GM18867 (cell line): ENCODE measurements around the gene CLEC3B.
A peak's percentile ranks its signal among the peaks of the same experiment; 100 is the strongest.
"Not testable (repeated sequence)": the region's sequence is repeated elsewhere in the genome, so short reads cannot be mapped to it uniquely, and the experiment has no call there.

Source experiments
- ATAC-seq: cut with Tn5 transposase; IDR thresholded peaks from one replicate; pipeline ENCODE4 v1.9.1; 2021; ENCODE audit warnings: mild to moderate bottlenecking, moderate library complexity; ENCODE audit not compliant: unreplicated experiment

The CLEC3B gene

DNA sequence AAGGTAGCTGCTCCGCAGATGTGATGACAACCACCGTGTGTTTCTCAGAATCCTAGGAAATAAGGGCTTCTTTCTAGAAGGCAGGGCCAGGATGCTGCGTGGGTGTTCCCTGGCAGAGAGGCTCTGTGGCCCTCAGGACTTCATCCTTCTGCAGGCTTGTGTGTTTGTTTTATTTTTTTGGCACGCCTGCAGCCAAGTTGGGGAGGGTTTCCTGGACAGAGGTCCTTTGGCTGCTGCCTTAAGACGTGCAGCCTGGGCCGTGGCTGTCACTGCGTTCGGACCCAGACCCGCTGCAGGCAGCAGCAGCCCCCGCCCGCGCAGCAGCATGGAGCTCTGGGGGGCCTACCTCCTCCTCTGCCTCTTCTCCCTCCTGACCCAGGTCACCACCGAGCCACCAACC lies at the start of gene CLEC3B:
Gene CLEC3B (plus strand): TSS at position 266 of the 400 bp plus-strand sequence. CDS start 60 bp downstream, at position 326.
- ATAC-seq = no peak

- no peak for ATAC-seq
These were observed 44.9 kb upstream of the CLEC3B start for GRCh38 chr3:44981220-44981619.

DNA sequence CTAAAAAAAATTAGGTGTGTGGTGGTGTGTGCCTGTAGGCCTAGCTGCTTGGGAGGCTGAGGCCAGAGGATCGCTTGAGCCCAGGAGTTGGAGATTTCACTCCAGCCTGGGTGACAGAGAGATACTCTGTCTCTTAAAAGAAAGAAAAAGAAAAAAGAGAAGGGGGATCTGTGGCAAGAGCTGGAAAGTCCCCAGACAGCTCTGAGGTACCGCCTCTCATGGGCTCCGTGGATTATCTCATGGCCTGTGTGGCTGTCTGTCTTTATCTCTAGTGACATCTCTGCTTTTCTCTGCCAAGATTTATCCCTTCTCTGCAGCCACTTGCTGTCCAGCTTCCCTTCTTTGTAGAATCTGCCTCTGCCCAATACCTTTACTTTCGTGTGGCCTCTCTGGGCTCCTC lies 44.4 kb upstream of the CLEC3B start:
- ATAC-seq = no peak

- ATAC-seq = no peak
These were observed 43.3 kb upstream of the CLEC3B start for GRCh38 chr3:44982817-44983216.

- no peak for ATAC-seq
These were observed 42.6 kb upstream of the CLEC3B start for GRCh38 chr3:44983484-44983941.

- ATAC-seq = peak; percentile 45
These were observed 41.8 kb upstream of the CLEC3B start for GRCh38 chr3:44984335-44984734.

GRCh38 chr3:44986330-44986729 lies 39.8 kb upstream of the CLEC3B start:
- ATAC-seq = not testable (repeated sequence)

DNA sequence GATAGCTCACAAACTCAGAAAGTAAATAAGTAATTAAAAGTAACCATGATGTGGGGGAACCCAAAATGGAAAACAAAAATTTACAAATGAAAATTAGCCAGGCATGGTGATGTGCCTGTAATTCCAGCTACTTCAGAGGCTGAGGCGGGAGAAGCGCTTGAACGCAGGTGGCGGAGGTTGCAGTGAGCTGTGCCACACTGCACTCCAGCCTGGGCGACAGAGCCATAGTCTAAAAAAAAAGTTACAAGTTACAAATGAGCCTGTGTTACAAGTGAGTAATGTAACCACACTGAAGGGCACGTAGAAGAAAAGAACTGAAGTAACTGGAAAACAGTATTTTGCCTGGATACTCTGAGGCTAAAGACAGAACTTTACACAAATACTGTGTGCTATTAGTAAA lies 38.8 kb upstream of the CLEC3B start:
- ATAC-seq = no peak

DNA sequence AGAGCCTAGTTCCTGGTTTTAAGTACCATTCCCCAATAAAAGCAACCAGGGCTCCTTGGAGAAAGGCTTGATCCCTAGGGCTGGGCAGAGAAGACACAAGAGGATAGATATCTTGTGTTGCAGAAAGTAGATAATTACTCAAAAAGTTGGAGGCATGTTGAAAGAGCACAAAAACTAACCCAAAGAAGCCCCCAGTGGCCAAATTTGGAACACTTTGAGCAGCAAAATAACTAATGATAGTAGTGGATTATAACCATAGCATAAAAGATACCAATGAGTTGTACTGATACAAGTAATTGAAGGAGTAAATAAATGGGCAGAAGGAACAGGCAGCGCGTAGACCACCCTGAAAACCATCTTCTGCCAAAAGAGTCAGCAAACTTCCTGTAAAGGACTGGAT lies 38.0 kb upstream of the CLEC3B start:
- ATAC-seq = no peak

DNA sequence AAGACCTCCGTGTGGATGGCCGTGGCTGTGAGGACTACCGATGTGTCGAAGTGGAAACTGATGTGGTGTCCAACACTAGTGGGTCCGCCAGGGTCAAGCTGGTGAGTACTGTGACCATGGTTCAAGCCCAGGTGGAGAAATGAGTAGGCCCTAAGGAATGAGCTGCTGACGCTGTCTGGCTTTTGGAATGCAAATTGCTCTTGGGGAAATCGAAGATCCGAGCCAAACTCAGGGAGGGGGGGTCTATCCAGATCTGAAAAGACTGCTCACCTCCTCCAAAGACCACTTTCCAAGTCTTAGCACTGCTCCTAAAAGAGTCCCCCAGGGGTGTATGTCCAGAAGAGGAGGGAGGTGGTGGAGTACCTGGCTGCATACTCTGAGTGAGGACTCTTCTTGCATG lies 37.0 kb upstream of the CLEC3B start:
- ATAC-seq = no peak

DNA sequence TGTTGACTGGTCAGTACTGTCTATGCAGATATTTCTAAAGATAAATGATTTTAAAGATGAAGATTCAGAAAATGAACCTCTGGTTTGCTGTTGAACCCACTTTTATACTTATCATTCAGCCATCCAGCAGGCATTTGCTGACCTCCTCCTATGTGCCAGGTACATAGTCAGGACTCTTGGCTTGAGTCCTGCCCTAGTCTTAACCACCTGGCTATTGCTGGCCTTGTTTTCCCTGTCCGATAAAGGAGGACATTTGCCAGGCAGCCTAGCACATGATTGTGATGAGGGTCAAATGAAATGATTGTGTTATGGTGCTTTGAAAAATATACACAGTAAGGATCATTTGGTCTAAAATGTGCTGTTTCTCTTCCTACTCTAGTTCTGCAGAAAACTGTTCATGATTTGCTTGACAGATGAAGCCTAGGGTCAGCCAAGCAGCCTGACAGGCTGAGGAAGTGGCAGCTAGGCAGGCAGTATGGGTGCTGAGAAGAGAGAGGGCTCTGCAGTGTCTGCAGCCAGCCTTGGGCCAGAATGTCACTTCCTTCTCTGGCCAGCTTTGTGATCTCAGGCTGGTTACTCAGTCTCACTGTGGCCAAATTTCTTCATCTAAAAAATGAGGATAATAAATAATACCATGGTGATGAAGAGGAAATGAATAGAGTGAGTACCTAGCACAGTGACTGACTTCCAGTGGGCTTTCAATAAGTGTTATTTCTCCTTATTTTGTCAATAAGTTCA lies 36.3 kb upstream of the CLEC3B start:
- no peak for ATAC-seq

GRCh38 chr3:44991326-44991725 lies 34.8 kb upstream of the CLEC3B start:
- ATAC-seq = no peak

DNA sequence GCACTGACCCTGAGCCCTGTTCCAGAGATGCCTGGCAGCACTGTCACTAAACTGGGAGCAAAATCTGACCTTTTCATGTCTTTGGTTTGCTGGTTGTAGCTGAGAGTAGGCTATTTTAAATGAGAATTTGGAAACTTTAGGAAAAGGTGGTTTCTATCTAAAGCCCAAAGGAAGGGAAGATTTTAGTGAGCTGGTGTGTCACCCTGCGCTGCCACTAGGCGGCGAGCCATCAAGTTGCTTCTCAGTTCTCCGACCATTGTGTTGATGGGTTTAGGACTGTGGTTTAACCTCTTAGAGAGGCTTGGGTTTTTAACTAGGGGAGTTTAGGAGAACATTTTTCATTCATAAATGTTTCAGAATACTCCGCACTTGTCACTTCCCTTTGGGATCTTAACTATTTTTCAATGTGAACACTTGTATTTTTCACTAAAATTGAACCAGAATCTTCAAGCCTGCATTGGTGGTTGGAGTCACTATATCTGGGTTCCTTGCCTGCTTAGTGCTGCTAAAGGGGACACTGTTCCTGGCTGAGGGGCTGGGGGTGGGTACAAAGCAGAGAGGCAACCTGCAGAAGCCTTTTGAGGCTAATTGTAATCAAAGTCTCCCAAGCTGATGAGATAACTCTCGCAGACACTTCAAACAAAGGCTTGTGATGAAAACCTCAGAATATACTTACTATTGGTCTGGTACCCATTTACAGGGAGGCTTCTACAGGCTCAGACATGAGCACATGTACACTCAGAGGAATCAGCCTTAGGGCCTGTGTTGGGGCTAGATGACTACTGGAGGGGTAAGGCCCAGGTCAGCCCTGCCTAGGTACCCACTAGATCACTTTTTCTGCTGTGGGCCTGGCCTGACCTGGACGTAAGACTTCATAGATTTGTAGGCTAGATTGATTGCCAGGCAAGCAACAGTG lies 33.3 kb upstream of the CLEC3B start:
- no peak for ATAC-seq

DNA sequence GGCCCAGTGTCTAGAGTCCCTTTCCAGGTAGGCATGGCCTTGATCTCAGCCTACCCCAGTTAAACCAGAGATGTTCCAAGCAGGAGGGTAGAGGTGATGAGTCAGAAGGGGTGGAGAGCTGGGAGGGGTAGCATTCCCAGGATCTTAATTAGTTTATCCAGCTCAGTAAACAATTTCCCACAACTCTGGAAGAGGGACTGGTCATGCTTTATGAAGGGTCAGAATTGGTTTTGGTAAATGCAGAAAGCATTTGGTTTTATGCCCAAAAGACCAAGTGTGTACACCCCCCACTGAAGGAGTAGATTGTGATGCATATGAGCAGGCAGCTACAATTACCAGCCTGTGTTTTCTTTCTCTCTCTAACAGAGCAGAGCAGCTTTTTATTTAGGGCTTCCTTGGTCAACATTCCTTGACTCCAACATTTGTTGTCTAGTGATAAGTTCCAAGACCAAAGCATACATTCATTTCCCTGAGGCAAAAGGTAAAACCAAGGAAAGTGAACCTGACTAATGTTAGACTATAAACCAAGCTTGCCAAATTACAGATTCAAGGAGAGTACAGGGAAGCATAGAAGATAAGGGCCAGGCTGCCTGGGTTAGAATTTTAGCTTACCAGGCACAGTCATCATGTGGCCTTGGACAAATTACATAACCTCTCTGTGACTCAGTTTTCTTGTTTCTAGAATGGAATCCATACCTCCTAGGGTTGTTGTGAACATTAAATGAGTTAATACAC lies 32.5 kb upstream of the CLEC3B start:
- no peak for ATAC-seq

DNA sequence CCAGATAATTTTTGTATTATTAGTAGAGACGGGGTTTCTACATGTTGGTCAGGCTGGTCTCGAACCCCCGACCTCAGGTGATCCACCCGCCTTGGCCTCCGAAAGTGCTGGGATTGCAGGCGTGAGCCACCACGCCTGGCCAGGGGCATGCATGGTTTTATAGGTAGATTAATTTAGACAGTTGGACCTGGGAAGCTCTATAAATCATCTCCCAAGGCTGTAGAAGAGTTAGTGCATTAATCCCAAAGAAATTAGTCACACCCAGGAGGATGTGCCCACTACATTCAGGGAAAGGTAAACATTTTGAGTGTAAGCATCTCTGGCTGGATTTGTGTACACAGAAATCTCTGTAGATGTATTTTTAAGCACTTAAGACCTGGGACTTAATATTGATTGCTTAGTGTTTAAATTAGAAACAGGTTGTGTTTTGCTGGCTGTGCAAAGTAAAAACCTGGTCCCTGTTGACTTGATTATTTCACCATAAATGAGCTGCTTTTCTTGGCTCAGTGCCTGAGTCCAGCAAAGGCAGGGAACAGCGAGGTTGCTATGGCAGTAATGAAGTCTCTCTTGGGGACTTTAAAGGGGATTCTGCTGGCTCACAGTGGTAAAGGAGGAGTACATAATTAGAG lies 30.8 kb upstream of the CLEC3B start:
- no peak for ATAC-seq

DNA sequence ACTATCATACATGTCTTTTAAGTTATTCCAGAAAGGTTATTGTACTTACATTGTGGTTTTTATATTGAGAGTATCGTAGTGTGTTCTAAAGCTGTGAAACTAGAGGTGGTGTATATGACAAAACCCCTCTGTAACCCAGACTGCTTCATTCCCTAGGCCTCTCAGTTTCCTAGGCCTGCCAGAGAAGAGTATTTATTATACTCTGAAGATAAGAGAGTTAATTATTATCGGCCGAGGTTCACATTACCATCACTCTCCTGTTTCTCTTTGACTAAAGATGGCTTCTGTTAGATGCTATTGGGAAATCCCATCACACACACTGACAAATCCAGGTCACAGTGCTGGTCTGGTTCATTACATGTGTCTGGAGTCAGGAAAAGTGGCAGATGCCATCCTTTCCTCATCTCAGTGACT lies 29.5 kb upstream of the CLEC3B start:
- ATAC-seq = no peak

DNA sequence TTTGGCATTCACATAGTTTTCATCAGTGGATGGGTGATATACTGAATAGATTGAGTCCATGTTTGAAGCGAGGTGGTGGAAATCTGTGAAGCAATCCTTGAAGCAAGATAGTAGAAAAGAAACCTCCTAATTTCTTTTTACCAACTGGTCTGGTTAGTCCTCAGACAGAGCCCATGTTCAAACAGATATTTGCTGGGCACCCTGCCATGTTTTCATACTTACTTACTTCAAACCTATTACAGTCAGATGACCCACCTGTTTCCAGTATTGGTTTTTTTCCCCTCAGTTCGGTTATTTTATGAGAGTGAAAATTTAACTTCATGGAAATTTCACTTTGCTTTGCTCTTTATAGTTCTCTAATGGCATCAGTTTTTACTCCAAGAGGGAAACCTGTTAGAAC lies 26.3 kb upstream of the CLEC3B start:
- ATAC-seq = no peak

- ATAC-seq = no peak
These were observed 25.3 kb upstream of the CLEC3B start for GRCh38 chr3:45000823-45001222.

GRCh38 chr3:45001738-45002137 lies 24.4 kb upstream of the CLEC3B start:
- no peak for ATAC-seq

DNA sequence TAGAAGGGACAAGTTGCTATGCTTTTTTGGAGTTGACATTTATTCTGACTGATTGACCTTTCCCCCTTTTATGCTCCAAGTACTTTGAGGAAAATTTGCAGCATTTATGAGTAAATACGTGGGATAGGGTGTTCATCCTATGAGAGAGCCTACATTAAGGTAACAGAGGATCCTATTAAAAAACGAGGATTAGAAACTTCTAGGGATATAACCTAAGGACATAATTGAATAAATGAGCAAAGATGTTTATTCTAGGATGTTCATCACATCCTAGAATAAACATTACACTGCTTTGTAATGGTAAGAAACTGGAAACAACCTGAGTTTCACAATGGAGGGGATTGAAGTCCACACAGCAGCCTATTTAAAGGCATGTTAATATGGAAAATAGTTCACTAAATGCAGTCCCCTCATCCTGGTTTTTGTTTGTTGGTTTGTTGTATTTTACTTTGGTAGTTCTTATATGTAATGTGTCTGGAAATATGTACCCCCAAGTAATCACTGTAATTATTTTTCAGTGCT lies 23.9 kb upstream of the CLEC3B start:
- ATAC-seq = no peak

DNA sequence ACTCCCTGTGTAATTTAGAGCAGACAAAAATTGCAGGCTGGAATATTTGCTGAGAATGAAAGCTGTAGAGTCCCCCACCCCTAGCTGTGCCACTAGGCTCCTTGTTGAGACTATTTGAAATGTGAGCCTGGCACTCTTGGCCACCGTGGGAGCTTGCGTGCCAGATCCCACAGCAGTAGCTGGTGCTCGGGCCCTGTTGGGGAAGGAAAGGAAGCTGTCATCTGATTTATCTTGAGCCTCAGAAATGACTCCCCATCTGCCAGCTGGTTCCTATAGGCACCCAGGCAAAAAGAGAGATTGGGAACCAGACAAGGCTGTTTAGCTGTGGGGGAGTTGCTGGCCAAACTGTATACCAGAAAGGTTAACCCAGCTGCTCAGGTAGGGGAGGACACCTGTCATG lies 23.4 kb upstream of the CLEC3B start:
- no peak for ATAC-seq
